ENCODE data around the gene MRS2.

Gene MRS2

GRCh38 chr6:24431045-24431451 is 28.3 kb downstream of the MRS2 start:
- peak; percentile 4 for DNase-seq (ENCODE audit: low read depth)

- DNase-seq (ENCODE audit: low read depth): no peak
Measured at GRCh38 chr6:24432611-24433010, 29.9 kb downstream of the MRS2 start.

DNA sequence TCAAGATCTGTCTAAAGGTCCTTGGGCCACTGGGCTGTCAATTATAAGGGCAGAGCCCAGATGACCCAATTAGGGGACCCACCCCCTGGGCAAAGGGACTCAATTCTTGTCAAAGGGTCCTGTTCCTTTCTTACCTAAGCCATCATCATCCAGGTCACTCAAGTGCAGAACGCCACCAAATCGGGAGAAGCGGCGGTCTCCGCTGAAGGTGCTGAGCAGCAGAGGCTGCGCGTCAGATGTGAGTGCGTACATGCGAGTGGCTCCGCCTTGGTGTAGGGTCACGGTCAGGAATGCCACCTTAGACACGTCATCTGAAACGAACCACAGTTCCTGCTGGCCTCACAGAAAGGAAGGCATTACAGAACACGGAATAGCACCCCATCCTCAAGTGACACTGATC is 34.2 kb downstream of the MRS2 start:
- DNase-seq (ENCODE audit: low read depth): no peak

GRCh38 chr6:24439858-24440539 is 37.3 kb downstream of the MRS2 start:
- no peak for DNase-seq (ENCODE audit: low read depth)

GRCh38 chr6:24440897-24441598 is 38.3 kb downstream of the MRS2 start:
- no peak for DNase-seq (ENCODE audit: low read depth)

GRCh38 chr6:24441599-24441904 is 38.8 kb downstream of the MRS2 start:
- DNase-seq (ENCODE audit: low read depth): no peak

GRCh38 chr6:24444588-24444987 is 41.9 kb downstream of the MRS2 start:
- DNase-seq (ENCODE audit: low read depth): no peak

DNA sequence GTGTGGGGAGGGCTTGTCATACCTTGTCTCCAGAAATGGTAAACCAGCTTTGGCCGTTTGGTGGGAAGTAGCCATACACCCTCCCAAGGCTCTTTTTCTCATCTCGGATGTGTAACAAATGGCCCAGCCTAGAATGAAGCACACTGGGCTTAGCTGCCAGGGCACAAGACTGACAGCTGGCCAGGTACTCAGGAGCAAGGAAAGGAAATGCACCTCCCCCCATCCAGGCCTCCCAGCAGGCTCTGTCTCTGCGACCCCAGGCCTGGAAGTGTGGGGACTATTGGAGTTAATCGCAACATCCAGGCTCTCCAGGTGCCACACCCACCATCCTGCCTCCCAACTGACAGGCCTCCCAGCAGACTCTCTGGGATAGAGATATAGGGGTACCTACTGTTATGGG is 43.0 kb downstream of the MRS2 start:
- no peak for DNase-seq (ENCODE audit: low read depth)

DNA sequence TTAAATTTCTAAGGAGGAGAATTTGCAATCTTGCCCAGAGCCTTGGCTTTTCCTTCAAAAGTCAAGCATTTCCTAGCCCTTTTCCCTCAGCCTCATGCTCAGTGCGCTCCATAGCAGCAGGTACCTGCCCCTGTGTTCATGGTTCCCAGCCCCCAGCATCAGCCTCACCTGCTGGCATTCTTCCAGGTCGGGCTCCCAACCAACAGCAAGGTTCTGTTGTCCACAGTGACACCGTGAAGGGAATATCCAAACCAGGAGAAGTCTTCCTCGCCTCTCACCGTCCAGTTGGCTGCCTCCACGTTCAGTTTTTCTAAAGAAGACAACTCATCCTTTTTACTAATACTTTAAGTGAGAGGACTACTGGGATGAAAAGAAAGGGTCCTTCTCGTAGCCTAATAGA is 43.9 kb downstream of the MRS2 start:
- no peak for DNase-seq (ENCODE audit: low read depth)

- no peak for DNase-seq (ENCODE audit: low read depth)
Measured at GRCh38 chr6:24448396-24448795, 45.7 kb downstream of the MRS2 start.

GRCh38 chr6:24448828-24449525 is 46.2 kb downstream of the MRS2 start:
- no peak for DNase-seq (ENCODE audit: low read depth)

DNA sequence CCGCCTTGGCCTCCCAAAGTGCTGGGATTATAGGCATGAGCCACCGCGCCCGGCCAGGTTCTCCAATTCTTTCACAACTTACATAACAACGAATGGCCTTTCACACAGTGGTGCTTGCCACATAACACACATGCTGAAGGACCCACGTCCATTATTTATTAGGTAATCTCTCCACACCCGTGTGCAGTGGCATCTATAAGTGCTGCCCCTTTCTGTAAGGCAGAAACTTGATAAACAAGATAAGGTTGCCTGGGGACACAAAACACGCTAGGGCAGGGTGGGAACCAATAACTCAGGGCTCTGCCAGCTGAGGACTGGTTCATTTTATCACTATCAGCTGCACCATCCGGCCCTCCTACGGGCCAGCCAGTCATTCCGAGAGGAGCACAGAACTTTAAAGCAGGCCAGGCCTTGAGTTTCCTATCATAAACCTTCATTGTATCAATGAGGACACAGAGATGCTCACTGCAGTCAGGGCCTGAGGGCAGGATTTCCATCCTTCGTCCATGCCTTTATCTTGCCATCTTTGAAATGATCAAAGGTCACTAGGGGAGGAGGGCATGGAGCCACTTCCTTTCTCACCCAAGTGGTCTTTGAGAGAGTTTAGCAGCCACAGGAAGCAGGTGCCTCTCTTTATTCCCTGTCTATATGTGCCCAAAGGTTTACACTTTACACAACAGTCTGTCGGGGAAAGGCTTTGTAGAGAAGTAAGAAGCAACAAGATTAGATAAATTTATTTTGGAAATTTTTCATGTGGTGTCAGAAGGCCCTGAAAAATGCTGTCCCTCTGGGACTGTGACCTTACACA is 49.0 kb downstream of the MRS2 start:
- DNase-seq (ENCODE audit: low read depth): no peak

GRCh38 chr6:24453921-24454320 is 51.2 kb downstream of the MRS2 start:
- no peak for DNase-seq (ENCODE audit: low read depth)

- DNase-seq (ENCODE audit: low read depth): no peak
Measured at GRCh38 chr6:24454452-24454851, 51.7 kb downstream of the MRS2 start.

- DNase-seq (ENCODE audit: low read depth): no peak
Measured at GRCh38 chr6:24455061-24455460, 52.3 kb downstream of the MRS2 start.

DNA sequence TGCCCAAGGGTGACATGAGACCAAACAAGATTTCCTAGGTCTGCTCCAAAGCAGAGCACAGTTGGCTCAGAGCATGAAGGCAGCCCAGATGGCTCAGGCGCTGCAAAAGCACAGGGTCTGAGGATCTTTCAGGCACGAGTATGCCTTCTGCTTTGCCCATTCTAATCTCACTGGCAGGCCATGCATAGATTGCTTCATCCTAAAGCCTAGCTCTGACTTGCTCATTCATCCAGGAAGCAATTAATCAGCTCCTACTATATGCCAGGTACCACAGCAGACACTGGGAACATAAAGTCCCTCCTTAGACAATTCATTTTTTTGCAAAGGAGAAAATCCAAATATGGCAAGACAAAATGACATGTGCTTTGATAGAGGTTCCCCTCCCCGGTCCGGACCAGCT is 55.4 kb downstream of the MRS2 start:
- DNase-seq (ENCODE audit: low read depth): no peak

DNA sequence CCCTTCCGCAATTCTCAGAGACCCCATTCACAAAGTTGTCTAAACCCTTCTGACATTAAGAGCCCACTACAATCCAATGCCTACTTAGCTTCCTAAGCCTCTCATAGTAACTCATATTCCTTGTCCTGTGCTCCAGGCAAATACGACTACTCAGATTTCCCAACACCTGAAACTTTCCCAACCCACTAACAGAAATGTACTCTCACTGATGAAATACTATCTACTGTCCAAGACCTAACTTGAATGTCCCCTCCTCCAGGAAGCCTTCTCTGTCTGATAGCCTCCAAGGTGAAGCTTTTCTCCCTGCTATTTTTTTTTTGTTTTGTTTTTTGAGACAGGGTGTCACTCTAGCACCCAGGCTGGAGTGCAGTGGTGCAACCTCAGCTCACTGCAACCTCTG is 56.2 kb downstream of the MRS2 start:
- no peak for DNase-seq (ENCODE audit: low read depth)

- no peak for DNase-seq (ENCODE audit: low read depth)
Measured at GRCh38 chr6:24460966-24461365, 58.2 kb downstream of the MRS2 start.

DNA sequence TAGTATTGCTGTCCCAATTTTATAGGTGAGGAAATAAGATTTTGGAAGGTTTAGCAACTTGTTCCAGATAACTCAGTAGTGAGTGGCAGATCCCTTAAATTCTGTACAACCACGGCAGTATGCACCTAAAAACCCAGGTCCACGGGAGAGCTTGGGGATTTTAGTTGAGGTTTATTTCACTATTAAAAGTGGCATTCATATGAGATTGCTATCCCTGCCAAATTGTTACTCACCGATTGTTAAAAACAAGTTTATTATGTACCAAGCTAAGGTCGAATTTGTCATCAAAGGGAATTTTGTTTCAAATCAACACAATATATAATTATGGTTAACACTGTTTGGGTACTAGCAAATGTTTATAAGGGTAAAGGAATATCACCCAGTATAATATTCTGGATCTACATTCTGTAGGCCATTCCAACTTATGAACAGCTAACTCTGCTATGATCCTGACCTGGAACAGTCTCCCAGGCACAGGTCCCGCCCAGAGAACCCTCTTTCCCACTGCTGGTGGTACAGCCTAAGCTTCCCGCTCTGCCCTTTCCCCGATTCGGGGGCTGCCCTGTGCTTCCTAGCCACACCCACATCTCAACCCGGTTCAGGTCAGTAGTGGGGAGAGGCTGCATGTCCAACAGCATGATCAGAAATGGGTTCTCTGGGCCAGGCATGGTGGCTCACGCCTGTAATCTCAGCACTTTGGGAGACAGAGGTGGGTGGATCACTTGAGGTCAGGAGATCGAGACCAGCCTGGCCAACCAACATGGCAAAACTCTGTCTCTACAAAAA is 61.7 kb downstream of the MRS2 start:
- no peak for DNase-seq (ENCODE audit: low read depth)

- no peak for DNase-seq (ENCODE audit: low read depth)
Measured at GRCh38 chr6:24469811-24470210, 67.1 kb downstream of the MRS2 start.

- no peak for DNase-seq (ENCODE audit: low read depth)
Measured at GRCh38 chr6:24472181-24472580, 69.4 kb downstream of the MRS2 start.
